Measurements from ENCODE around the gene EFCAB12.
"Not testable (repeated sequence)": the region's sequence is repeated elsewhere in the genome, so short reads cannot be mapped to it uniquely, and the experiment has no call there.

EFCAB12 gene

DNA sequence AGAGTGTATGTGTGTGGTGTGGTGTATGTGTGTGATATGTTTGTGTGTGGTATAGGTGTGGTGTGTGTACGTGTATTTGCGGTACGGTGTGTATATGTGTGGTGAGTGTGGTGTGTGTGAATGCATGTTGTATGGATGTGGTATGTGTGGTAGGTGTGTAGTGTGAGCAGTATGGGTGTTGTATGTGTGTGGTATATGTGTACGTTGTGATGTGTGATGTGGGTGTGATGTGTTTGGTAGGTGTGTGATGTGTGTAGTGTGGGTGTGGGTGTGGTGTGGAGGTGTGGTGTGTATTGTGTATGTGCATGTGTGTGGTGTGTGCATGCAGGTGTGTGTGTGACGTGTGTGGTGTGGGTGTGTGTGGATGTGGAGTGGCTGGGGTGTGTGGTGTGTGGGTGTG, 58.7 kb downstream of the EFCAB12 start:
- DNase-seq (ENCODE audit: low read depth, low spot score), result no peak

GRCh38 chr3:129367821-129368220, 60.6 kb downstream of the EFCAB12 start:
- no peak for DNase-seq (ENCODE audit: low read depth, low spot score)

DNA sequence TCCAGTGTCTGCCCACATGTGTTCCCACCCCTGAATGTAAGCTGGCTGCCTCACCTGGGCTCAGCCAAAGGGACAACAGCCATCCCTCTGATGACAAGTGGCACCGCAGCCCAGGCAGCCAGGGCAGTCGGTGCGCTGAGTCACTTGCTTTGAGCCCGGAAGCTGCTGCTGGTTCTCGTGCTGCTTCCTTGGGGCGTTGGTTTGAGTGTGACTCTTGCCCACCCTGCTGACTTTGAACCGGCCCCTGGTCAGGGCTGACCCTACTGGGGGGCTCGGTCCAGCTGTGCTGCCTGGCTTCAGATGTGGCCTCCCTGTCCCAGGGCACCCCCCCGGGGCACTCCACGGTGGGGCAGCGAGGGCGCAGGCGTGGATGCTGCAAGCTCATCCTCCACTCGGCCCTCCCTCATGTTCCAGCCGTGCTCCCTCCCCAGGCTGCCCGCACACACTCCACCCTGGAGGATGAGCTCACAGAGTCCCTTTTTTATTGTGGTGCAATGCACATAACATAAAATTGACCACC, 62.1 kb downstream of the EFCAB12 start:
- no peak for DNase-seq (ENCODE audit: low read depth, low spot score)

GRCh38 chr3:129365296-129366136, 62.9 kb downstream of the EFCAB12 start:
- DNase-seq (ENCODE audit: low read depth, low spot score), result no peak

GRCh38 chr3:129364811-129365210, 63.6 kb downstream of the EFCAB12 start:
- not testable (repeated sequence) for DNase-seq (ENCODE audit: low read depth, low spot score)

DNA sequence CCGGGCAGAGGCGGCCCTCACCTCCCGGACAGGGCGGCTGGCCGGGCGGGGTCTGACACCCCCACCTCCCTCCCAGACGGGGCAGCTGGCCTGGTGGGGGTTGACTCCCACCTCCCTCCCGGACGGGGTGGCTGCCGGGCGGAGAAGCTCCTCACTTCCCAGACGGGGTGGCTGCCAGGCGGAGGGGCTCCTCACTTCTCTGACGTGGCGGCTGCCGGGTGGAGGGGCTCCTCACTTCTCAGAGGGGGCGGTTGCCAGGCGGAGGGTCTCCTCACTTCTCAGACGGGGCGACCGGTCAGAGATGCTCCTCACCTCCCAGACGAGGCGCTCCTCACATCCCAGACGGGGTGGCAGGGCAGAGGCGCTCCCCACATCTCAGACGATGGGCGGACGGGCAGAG, 65.1 kb downstream of the EFCAB12 start:
- not testable (repeated sequence) for DNase-seq (ENCODE audit: low read depth, low spot score)

GRCh38 chr3:129360705-129361460, 67.6 kb downstream of the EFCAB12 start:
- no peak for DNase-seq (ENCODE audit: low read depth, low spot score)

GRCh38 chr3:129360171-129360611, 68.2 kb downstream of the EFCAB12 start:
- no peak for DNase-seq (ENCODE audit: low read depth, low spot score)

DNA sequence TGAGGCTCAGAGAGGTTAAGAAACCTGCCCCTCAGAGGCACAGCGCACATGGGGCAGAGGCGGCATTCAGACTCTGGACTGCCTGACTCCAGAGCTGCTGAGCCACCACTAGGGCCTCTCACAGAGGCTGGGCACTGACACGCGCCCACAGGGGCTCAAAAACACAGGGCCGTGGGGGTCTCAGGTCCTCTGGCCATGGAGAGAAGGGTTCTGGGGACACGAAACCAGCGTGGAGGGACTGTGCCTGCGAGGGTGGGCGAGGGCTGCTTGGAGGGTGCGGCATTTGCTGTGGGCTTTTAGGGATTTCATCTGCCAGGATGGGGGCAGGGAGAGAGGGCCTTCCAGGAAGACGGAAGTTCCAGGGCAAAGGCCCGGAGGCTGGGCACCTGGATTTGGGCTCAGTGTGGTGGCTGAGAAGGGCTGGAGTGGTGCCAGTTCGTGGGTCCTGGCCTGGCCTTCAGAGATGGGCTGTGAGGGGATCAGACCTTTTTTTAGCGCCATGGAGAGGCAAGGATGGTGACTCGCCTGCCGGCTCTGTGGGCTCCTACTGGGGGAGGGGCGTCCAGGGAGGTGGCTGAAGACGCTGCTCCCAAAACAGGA, 69.6 kb downstream of the EFCAB12 start:
- DNase-seq (ENCODE audit: low read depth, low spot score), result no peak

DNA sequence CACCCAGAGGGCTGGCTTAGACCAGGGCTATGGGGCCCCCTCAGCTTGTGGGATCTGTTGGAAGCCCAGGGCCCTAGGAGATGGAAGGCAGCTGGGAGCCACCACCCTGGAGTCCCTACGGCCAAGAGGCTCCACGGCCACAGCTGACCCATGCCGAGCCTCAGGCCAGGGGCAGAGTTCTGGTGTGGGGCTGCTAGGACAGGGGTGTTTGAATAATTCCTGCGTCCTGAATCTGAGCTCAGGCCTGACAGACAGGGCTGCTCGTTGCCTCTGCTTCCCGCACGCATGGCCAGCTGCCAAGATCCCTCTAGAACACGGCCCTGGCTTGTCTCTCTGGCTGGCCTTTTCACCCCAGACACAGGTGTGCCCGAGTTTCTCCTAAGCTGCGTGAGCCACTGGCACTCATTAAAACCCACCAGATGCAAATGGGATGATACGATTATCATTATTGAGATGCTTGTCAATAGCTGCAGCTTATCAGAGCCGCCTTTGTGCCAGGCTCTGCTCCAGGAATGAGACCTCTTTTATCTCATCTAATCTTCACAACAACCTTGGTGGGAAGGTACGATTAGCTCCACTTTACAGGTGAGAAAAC, 70.2 kb downstream of the EFCAB12 start:
- no peak for DNase-seq (ENCODE audit: low read depth, low spot score)

DNA sequence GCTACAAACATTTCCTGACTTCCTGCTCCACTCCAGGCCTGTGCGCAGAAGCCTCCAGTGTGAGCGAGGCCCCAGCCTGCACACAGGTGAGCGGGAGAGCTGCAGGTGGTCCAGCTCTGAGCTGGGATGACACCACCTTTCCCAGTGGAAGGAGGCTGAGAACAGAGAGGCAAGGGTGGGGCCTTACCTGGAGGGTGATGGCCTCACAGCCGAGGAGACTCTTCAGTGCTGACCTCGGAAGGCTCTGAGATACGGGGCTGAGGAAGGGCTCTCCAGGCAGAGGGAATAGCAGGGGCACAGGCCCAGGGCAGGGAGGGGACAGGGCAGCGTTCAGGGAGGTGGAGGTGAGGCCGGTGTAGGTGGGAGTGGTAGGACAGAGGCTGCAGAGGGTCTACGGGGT, 70.8 kb downstream of the EFCAB12 start:
- DNase-seq (ENCODE audit: low read depth, low spot score), result no peak

GRCh38 chr3:129356756-129357425, 71.5 kb downstream of the EFCAB12 start:
- no peak for DNase-seq (ENCODE audit: low read depth, low spot score)

GRCh38 chr3:129353589-129353941, 74.9 kb downstream of the EFCAB12 start:
- no peak for DNase-seq (ENCODE audit: low read depth, low spot score)

GRCh38 chr3:129352650-129353588, 75.5 kb downstream of the EFCAB12 start:
- no peak for DNase-seq (ENCODE audit: low read depth, low spot score)

DNA sequence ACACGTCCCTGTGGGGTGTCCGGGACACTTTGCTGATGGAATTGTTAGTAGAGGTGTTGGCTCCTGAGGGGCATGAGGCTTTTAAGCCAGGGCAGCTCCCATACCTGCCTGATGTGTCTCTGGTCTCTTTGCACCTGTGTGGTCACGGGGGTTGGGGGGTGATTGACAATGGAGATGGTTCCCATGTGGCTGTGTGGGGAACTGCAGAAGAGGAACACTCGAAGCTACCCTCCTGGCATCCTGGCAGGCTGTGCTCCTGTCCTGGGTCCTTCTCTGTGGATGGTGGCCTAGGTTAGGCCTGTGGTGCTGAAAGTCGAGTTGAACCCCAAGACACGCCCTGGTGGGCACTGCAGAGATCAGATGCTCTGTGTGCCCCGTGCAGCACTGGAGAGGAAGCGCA, 76.4 kb downstream of the EFCAB12 start:
- no peak for DNase-seq (ENCODE audit: low read depth, low spot score)

Data from smooth muscle cell of the brain vasculature (primary cell).